ENCODE data around the gene ZMYND8. TPM values are rescaled to one million over a fixed set of nuclear protein-coding genes. Genes with fewer than 3 reads are reported as not detected.

ZMYND8 gene
- total and polyA plus RNA-seq, 2 donors (not counting 3 experiments of a cell fraction or from before 2014, with no cell fraction given) = 30.6 to 75.2 TPM

- dilution Hi-C loops (cut with MboI; ENCODE audit: extremely low pct_ligation_motif_present, low sequenced_read_pairs) = no loop called here
- no peak for FAIRE-seq
These were observed 196.3 kb downstream of the ZMYND8 start for GRCh38 chr20:47160240-47160639.

More at GRCh38 chr20:47160240-47160639, 196.3 kb downstream of the ZMYND8 start:
- BruUV-seq (replicated peaks) = no TSS peak
- H3K27ac ChIP-seq (ENCODE audit: insufficient read depth, low read depth, low read length) = no peak overlapping the region
- POLR2A ChIA-PET = no interaction called here
- CTCF ChIA-PET = no interaction called here
- no peaks in the 10 kb centered on the region for H3K27me3 ChIP-seq (ENCODE audit: control insufficient read depth in 2 of 2, insufficient read depth in 2 of 2, low read length in 2 of 2)
- H3K4me3 ChIP-seq (replicated peaks in 1 of 3; ENCODE audit: insufficient read depth in 1 of 3, low read depth in 1 of 3, low read length in 3 of 3) = no peak overlapping the region
- no peaks in the 10 kb centered on the region for H3K4me1 ChIP-seq (ENCODE audit: control insufficient read depth, extremely low read depth, insufficient read depth, low read length)
- H3K9ac ChIP-seq (replicated peaks; ENCODE audit: extremely low read depth, insufficient read depth, low read length) = no peak overlapping the region
- DNase-seq (ENCODE audit: low read depth, low spot score) = no peak
- no peaks in the 10 kb centered on the region for H3K36me3 ChIP-seq (ENCODE audit: control insufficient read depth in 2 of 2, extremely low read depth in 1 of 2, insufficient read depth in 2 of 2, low read length in 2 of 2)
- no peaks in the 10 kb centered on the region for H3K9me1 ChIP-seq (replicated peaks; ENCODE audit: control insufficient read depth, extremely low read depth, insufficient read depth, low read length)
- H2AFZ ChIP-seq (ENCODE audit: low read depth, low read length) = no peak overlapping the region
- H4K20me1 ChIP-seq (replicated peaks; ENCODE audit: control insufficient read depth, extremely low read depth, insufficient read depth, low read length) = no peaks in the 10 kb centered on the region
- TF ChIP-seq GATA2 (IDR thresholded peaks at IDR 0.05; ENCODE audit: insufficient read depth, insufficient read length, low read depth, low read length) (no peak), EZH2 (IDR thresholded peaks at IDR 0.05; ENCODE audit: borderline replicate concordance, low read depth, low read length, severe bottlenecking) (no peak), POLR2AphosphoS5 (IDR thresholded peaks at IDR 0.05; ENCODE audit: insufficient read depth, low read depth, low read length) (no peak), MYC (IDR thresholded peaks at IDR 0.05; ENCODE audit: low read depth, low read length) (no peak), FOS (IDR thresholded peaks at IDR 0.05; ENCODE audit: borderline replicate concordance, insufficient read depth, low read length) (no peak), POLR2A (IDR thresholded peaks at IDR 0.05; ENCODE audit: low read depth, low read length) (no peak), JUN (IDR thresholded peaks at IDR 0.05; ENCODE audit: borderline replicate concordance, insufficient read depth, insufficient read length, low read depth) (no peak), MAX (IDR thresholded peaks at IDR 0.05; ENCODE audit: insufficient read depth, insufficient read length) (no peak), CTCF (IDR thresholded peaks at IDR 0.05; ENCODE audit: extremely low read depth in 1 of 2, insufficient read depth in 1 of 2, low read depth in 1 of 2, low read length in 2 of 2) (no peak)
- H3K79me2 ChIP-seq (ENCODE audit: control insufficient read depth, insufficient read depth, low read length) = no peaks in the 10 kb centered on the region
- no peak overlapping the region for H3K4me2 ChIP-seq (ENCODE audit: insufficient read depth, low read length)
- intact Hi-C loops (cut with micrococcal nuclease) = no loop called here
- no peaks in the 10 kb centered on the region for H3K9me3 ChIP-seq (replicated peaks; ENCODE audit: control insufficient read depth, insufficient read depth, low read length)

Small RNAs within 50 kb of the gene (microRNA-seq; reads per million reads assigned to microRNA genes)
- gene MIR3616 (ENCODE audit: borderline number of aligned reads, borderline replicate concordance) = not detected

Small RNAs within 50 kb of the gene (small RNA-seq; reads per million reads assigned to genes)
- gene MIR3616 (ENCODE audit: insufficient read depth, insufficient read length, low read depth, low replicate concordance) = not detected

Other genes starting within 250 kb of the ZMYND8 start
- gene NCOA3, start 145.2 kb upstream of the ZMYND8 start, total RNA-seq = 26.7 and 35.6 TPM in 2 replicates
- gene NCOA3, start 145.2 kb upstream of the ZMYND8 start, polyA plus RNA-seq = 10.7 and 12.0 TPM in 2 replicates

All from endothelial cell of umbilical vein (primary cell).